Measurements from ENCODE around the gene RHOBTB1.
A peak's percentile ranks its signal among the peaks of the same experiment; 100 is the strongest.
"Not testable (repeated sequence)": the region's sequence is repeated elsewhere in the genome, so short reads cannot be mapped to it uniquely, and the experiment has no call there.

The RHOBTB1 gene

DNA sequence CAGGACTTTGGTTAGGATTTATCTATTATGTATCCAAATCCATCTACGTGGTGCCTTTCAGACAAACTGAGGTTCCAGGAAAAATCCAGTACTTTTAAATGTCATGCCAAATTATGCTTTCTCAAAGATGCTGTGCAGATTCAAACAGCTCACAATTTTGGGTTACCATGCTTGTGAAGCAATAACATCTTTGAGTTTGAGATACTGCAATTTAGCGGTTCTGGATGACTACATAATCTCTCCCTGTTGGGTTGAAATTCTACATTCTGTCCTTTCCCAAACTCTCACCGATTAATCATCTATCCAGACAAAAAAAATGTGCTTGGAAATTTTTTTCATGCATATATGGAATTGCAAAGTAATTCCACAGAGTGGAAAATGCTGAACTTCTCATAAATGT, 3.5 kb downstream of the RHOBTB1 start:
- FAIRE-seq, result no peak

DNA sequence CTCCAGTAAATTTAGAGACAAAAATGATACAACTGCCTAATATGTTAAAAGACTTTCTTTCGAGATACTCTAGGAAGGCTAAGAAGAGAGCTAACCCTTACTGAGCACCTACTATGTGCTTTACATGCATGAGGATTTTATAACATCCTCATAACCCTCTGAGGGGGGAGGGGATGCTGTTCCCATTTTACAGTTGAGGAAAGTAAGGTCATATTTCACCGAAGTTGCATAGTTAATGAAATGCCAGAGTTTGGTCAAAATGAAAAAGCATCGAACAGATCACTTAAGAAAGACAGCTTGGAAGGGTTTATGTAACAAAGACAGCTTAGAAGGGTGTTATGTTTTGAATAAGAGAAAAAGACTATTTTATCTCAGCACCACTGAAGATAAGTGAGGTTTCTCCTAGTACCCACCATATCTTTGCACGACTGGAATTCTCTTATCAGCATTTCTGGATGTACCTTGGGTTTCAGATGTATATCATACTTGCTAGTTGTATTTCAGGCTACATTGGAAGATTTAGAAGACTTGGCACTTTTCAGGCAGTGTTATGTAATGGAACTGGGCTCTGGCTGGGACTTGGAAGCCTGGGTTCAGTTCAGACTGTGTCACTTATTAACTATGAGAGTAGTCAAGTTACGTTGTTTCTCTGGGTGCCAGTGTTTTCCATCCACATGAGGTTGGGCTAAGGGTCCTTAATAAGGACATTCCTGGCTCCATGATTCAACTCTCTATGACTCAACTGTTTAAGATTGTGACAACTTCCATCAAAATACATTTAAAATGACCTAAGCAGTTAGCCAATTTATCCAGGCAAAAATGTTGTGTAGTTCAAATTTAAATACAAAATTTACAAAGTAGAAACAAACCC, 6.0 kb downstream of the RHOBTB1 start:
- FAIRE-seq, result no peak

DNA sequence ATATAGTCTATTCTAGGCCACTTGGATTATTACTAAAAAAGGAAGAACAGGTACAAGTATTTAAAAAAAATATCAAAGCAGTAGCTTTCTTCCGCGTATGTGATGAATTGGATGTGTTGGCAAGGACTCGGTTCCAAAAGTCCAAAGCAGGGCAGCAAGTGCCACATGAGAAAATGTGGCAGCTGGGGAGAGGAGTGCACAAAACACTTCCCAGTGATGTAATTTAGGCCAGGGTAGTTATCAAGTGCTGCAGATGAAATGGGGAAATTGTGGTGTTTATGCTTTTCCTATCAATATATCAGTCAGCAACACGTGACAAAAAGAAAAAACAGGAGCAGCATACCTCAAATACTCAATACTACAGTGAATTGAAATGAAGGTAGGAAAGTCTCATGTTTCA, 7.0 kb downstream of the RHOBTB1 start:
- FAIRE-seq, result no peak

DNA sequence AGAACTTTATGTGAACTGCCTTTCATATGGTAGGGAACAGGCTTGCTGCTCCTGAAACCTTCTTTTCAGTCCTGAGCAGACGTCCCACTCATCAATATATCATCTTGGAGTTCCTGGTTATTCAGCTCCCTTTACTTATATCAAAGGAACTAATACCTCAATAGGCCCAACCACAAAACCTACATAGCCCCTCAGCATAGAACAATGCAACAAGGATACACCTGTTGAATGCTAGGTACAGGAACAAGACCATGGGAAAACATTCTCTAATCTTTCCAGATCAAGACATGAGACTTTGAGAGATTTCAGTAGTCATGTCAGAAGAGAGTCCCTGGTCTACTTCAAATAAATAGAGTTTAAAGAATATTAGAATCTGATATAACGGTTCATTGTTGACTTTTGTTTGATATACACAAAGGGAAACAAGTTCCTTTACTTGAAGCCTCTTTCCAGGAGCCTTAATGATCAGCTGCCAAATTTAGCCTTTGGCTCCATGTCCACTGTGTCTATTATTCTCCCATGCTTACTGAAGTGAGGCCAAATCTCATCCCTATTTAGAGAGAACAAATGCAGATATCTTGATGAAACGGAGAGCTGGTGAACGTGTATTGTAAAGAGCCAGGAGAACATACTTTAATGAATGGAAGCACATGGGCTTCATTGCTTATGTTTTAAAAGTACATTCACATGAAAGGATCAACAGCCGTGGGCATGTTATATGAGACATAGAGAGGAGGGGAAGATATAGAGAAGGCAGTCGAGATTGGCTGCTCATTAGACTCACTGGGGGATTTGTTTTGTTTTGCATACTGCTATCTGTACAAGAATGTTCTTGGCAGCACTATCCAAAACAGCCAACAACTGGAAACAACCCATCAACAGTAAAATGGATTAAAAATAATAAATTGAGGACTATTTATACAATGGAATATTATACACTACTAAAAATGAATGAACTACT, 9.5 kb downstream of the RHOBTB1 start:
- FAIRE-seq, result no peak

DNA sequence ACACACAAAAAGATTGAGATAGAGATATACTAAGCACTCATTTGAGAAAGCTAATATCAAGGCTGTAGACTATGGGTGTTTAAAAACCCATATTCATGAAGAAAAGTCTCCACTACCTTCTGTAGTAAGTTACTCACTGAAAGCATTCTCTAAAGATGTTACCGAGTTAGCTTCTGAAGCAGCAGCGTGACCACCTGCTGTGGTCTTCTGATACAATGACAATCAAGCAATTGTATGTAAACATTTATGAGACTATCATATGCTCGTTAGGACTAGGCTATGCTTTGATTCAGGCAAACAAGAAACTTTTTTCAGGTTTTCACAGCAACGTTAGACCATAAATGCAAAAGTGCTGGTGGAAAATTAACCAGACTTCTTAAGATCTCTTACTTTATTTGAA, 11.2 kb downstream of the RHOBTB1 start:
- FAIRE-seq, result no peak

DNA sequence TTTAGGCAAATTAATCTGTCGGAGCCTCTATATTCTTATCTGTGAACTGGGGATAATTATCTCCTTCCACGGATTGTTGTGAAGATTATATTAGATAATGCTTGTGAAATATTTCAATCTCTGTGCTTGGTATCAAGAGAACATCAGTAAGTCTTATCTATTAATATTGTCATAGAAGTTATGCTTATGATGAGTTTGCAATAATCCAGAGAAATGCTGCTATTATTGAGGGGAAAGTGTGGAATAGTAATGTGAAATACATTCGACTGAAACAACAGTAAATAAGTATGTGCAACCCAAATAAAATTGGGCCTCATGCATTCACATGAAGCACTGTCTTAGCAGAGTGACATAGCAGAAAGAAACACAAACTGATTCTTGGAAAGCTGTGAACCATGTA, 13.7 kb downstream of the RHOBTB1 start:
- FAIRE-seq, result no peak

DNA sequence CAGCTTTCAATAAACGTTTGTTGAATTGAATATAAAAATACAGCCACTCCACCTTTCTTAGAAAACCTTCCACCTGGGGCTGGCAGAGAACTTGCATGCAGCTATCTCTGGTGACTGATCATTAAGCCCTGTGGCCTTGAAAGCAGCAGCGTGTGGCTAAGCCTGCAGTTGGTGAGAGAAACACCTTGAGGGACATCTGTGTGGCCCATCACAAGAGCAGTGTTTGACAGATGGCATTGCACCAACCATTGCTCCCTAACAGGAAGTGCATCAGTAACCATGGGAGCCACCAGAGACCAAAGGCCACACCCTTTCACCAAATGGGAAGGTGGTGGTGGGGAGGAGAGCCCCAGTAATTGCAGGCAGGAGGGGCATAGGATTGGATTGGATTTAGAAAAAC, 22.4 kb downstream of the RHOBTB1 start:
- FAIRE-seq, result no peak

DNA sequence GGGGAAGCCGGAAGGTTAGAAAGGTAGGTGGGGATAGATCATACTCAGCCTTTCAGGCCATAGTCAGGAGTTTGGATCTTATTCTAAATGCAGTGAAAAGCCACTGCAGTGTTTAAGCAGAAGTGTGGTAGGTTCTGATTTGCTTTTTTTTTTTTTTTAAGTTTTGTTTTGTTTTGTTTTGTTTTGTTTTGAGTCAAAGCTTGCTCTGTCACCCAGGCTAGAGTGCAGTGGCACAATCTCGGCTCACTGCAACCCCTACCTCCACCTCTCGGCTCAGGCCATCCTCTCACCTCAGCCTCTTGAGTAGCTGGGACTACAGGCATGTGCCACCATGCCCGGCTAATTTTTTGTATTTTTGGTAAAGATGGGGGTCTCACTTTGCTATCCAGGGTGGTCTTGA, 23.5 kb downstream of the RHOBTB1 start:
- no peak for FAIRE-seq

DNA sequence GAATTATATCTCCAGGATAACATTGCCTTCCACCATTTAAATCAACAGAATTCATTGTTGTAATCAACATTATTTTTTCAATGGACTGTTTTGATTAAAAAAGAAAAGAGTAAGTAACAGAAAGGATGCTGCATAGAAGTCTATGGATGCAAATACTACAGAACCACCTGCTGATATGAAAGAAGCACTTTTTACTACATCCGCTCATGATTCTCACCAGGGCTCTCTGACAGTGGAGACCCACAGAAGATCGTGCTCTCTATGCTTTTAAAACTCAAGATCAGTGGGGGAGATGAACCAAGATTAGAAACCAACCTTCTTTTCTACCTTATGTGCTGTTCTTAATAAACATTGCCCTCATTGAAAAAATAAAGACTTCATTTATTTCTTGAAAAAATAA, 24.4 kb downstream of the RHOBTB1 start:
- FAIRE-seq, result no peak

DNA sequence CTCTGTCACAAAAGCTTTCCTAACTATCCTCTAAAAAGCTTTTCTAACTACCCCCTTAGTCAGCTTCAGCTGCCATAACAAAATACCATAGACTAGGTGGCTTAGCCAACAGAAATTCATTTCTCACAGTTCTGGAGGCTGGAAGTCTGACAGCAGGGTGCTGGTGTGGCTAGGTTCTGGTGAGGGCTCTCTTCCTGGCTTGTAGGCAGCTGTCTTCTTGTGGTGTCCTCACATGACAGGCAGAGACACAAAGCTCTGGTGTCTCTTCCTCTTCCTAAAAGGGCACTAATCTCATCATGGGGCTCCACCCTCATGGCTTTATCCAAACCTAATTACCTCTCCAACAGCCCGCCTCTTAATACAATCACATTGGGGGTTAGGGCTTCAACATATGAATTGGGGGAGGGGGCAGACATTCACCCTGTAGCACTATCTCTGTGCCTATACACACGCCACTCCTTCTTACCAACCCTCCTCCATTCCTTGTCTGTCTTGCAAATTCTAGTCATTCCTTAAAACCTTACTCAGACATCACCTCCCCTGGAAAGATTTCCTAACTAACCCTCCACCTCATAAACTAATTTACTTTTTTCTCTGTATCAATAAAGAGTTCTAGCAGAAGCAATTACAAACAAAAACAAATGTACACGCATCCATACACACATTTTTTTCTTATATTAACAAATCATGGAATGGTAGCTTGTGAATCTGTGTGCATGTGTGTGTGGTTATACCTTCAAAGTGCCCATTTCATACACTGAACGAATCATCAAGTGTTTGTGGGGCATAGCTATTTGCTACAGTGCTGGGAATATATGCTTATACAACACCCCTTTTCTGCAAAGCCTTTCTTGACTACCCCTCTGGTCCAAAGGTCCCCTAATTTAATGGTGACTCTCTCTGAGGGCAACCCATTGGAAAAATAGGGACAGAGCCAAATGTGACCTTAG, 26.4 kb downstream of the RHOBTB1 start:
- no peak for FAIRE-seq

DNA sequence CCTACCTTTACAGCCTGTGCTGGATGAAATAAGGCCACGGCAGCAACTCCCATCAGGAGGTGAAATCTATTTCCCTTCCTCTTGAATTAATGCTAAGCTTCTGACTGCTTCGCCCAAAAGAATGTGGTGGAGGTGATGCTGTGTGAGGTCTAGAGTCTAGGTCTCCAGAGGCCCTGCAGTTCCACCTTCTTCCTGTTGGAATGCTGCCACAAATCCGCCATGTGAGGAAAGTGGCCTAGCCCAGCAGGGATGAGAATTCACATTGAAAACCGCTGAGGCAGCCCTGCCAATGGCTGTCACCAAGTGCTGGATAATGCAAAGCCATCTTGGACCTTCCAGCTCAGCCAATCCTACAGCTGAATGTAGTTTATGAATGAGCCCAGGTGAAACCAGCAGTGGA, 28.0 kb downstream of the RHOBTB1 start:
- FAIRE-seq, result no peak

DNA sequence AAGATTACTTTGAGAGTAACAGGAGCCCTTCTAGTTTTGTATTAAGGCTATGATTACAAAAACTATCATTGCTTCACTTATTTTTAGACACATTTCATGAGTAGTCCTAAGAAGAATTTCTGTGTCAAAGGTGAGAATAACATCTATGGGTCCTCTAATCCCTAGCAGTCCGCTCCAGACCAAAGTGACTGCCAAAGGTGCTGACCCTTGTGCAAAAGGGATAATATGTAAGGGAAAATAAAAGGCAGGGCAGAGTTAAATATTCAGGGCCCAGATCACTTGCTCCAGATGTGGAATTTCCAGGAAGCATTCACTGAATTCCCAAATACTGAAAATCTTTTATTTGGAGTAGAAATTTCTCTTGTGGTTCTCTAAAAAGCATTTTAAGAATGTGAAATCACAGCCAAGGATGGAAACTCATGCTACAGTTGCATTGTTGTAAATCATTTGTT, 29.3 kb downstream of the RHOBTB1 start:
- FAIRE-seq, result peak; percentile 95

DNA sequence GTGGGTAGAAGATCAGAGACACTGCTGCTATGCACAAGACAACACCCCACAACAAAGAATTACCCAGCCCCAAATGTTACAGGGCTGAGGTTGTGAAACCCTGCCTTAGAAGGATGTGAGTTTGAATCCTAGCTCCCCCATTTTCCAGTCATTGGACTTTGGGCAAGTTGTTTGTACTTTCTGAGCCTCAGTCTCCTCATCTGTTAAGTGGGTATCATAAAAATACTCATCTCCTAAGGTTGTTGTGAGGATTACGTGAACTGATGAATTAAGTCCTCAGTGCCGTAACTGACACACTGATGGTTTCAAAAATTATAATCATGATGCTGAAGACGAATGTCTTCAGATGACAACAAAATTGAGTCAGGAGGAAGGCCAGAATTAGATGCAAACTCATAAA, 30.3 kb downstream of the RHOBTB1 start:
- FAIRE-seq, result no peak

DNA sequence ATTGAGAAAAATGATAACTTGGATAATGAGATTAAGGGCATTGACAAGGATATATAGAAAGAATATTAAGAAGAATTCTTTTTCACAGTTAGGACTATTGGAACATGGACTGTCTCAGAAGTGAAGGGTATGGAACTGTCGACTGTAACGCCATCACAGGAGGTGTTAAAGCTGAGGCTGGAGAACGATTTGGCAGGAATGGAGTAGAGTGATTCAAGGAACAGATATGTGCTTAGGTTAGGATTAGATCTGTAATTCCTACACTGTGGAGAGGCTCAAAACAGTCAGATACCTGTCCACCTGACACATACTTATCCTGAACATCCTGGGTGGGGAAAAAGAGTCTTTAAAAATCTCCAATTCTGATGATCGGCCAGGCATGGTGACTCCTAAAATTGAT, 30.9 kb downstream of the RHOBTB1 start:
- no peak for FAIRE-seq

DNA sequence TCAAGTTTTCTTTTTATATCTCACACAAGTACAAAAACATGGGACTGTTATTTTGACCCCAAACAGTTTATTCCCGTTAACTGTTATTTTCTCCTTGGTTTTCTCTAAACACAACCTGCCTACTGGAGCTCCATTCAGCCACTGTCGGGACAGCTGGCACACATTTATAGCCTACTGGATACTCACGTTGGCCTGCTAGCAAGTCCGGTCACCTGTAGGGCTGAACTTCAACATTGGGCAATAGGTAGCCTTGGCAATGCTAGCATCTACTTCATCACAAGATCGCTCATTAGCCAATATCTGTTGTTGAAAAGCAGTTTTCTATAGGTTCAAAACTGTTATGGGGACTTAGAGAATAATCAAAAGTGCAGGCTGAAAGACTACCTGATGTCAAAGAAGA, 32.3 kb downstream of the RHOBTB1 start:
- no peak for FAIRE-seq

DNA sequence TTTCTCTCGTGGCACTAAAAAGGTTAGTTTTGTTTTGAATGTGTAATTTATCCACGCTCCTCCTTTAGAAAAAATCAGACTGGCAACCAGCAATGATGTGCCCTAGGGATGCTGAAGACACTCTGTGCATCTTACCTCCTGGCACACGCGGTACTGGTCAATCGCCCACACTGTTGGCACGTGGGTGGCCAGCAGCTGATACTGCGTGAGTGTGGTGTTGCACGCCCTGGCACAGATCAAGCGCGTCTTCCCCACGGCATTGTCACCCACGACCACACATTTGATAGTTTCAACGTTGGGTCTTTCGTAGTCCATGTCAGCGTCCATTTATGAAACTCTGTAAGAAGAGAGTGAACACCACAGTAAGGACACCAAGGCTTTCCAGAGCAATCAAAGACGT, 32.8 kb downstream of the RHOBTB1 start:
- FAIRE-seq, result no peak

DNA sequence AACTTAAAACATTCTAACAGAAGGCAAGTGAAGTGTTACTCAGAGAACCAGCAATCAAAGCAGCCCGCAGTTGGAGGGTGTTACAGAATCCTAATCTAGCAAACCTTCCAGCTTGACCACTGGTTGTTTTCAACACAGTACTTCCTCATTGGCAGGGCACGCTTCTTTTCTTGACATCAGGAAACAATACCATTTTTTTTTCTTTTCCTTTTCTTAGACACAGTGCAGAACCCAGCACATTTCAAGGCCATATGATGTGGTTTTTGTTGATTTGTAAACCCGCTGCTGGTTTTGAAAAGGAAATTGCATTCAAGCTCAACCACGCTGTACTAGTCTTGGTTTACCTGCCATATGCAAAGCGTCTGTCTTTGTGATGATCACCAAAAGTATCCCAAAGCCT, 33.4 kb downstream of the RHOBTB1 start:
- no peak for FAIRE-seq

DNA sequence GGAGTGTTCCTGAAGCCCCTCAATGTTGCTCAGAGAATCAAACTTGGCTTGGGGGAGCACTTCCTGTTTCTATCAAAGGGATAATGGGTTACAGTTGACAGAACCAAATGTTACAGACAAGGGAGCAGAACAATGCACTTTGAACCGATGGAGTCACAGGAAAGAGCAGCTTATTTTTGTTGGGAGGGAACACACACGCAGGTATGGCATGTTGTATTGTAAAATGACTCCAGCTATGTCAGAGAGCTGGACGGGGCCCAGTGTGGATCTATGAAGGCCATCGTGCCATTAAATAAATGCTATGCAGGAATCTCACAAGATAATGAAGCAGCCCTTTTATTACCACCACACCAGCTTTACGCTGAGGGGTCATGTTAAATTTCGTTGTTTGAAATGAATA, 35.1 kb downstream of the RHOBTB1 start:
- no peak for FAIRE-seq

DNA sequence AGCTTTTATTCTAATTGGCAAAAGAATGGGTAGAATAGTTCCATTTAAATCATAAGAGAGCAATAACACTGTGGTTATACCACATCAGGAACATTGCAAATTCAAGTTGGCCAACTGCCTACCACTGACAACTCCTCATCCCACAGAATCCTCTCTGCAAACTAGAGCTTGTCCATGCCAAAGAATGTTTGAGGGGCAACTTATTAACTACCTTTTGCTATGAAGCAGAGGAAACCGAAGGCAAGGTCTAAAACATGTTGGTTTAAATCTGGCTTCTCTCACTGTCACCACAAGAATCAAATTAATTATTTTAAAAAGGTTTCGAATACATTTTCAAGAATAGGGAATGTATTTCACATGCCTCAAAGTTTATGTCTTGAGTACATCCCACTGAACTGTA, 36.0 kb downstream of the RHOBTB1 start:
- FAIRE-seq, result no peak

DNA sequence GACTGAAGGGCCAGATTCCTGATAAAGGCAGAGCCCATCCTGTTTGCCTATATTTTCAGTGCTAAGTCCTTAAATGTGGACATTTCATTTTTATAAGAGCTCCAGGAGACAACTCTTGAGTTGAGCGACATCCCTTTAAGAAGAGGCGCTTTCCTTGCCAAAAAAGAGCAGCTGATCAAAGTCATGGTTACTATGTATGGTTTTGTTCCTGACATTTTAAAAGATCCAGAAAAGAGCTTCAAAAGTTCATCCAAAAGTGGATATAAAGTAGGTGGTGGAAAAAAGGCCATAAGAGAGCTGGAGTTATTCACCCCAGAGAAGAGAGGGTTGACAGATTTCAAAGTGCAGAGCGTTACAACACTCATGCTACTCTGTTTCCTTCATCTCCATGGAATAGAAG, 36.7 kb downstream of the RHOBTB1 start:
- no peak for FAIRE-seq

DNA sequence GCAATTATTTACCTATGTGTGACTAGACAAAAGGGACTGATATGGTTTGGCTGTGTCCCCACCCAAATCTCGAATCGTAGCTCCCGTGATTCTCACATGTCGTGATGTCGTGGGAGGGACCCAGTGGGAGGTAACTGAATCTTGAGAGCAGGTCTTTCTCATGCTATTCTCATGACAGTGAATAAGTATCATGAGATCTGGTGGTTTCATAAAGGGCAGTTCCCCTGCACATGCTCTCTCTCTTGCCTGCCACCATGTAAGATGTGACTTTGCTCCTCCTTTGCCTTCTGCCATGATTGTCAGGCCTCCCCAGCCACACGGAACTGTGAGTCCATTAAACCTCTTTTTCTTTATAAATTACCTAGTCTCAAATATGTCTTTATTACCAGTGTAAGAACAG, 37.2 kb downstream of the RHOBTB1 start:
- FAIRE-seq, result not testable (repeated sequence)

DNA sequence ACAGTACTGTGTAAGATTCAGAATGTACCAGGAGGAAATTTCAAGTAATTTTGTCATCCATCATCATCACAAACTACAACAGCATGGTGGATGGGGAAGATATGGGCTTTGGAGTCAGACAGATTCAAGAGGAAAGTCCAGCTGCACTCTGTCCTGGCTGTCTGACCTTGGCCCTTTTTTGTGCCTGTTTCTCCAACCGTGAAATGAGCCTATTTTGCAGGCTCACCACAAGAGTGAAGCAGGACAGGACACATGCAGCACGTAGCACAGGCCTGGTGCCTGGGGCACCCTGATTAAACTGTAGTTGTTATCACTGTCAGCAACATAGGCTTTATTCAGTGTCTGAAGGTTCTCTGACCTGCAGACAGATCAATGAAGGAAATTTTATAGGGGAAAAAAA, 37.6 kb downstream of the RHOBTB1 start:
- no peak for FAIRE-seq

DNA sequence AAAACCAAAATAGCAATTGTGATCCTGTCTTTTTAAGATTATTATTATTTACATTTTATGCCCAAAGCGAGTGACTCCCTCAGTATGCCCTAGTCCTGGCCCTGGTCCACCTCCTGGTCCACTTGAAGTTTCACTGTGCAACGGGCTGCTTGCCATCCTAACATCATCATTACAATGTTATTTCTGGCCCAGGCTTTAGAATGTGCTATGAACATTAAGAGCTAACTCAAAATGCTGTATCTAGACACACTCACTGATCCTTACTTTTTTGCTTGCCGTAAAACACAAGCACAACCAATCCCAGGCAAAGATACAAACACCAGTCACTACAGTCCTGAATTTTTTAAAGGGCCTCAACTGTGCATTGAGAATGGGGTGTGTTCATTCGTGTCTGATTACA, 38.4 kb downstream of the RHOBTB1 start:
- no peak for FAIRE-seq

All from endometrium (tissue), 2 donors.